GM04503 (cell line): ENCODE measurements around the gene SLC37A3.
"Not testable (repeated sequence)": the region's sequence is repeated elsewhere in the genome, so short reads cannot be mapped to it uniquely, and the experiment has no call there.

ENCODE experiments used
- DNase-seq: peaks from one replicate; pipeline ENCODE4 v3.0.0-alpha.2; 2012; ENCODE audit warnings: low read depth

SLC37A3 gene

GRCh38 chr7:140348161-140348849 lies 50.0 kb downstream of the SLC37A3 start:
- DNase-seq: no peak

GRCh38 chr7:140347218-140347617 lies 51.1 kb downstream of the SLC37A3 start:
- DNase-seq: no peak

- DNase-seq: no peak
Measured at GRCh38 chr7:140345426-140345825, 52.9 kb downstream of the SLC37A3 start.

- DNase-seq: no peak
Measured at GRCh38 chr7:140342727-140343514, 55.4 kb downstream of the SLC37A3 start.

- not testable (repeated sequence) for DNase-seq
Measured at GRCh38 chr7:140338959-140339358, 59.4 kb downstream of the SLC37A3 start.

GRCh38 chr7:140334341-140335057 lies 63.8 kb downstream of the SLC37A3 start:
- no peak for DNase-seq

- no peak for DNase-seq
Measured at GRCh38 chr7:140333686-140334085, 64.6 kb downstream of the SLC37A3 start.

GRCh38 chr7:140333223-140333622 lies 65.1 kb downstream of the SLC37A3 start:
- DNase-seq: no peak

GRCh38 chr7:140330595-140330994 lies 67.7 kb downstream of the SLC37A3 start:
- DNase-seq: no peak

- DNase-seq: no peak
Measured at GRCh38 chr7:140330128-140330527, 68.2 kb downstream of the SLC37A3 start.

- no peak for DNase-seq
Measured at GRCh38 chr7:140327261-140327661, 71.1 kb downstream of the SLC37A3 start.

GRCh38 chr7:140326116-140326928 lies 72.0 kb downstream of the SLC37A3 start:
- DNase-seq: no peak

- DNase-seq: no peak
Measured at GRCh38 chr7:140325600-140325999, 72.7 kb downstream of the SLC37A3 start.

- DNase-seq: no peak
Measured at GRCh38 chr7:140324714-140325113, 73.6 kb downstream of the SLC37A3 start.

- no peak for DNase-seq
Measured at GRCh38 chr7:140322759-140323158, 75.6 kb downstream of the SLC37A3 start.

- DNase-seq: not testable (repeated sequence)
Measured at GRCh38 chr7:140320078-140320477, 78.3 kb downstream of the SLC37A3 start.

- DNase-seq: no peak
Measured at GRCh38 chr7:140317999-140318398, 80.3 kb downstream of the SLC37A3 start.

GRCh38 chr7:140317597-140317996 lies 80.7 kb downstream of the SLC37A3 start:
- DNase-seq: no peak

- peak; percentile 44 for DNase-seq
Measured at GRCh38 chr7:140316165-140316661, 82.1 kb downstream of the SLC37A3 start.

- DNase-seq: no peak
Measured at GRCh38 chr7:140315498-140316164, 82.7 kb downstream of the SLC37A3 start.
